Activated naive CD4-positive, alpha-beta T cell treated with anti-CD3 and anti-CD28 coated beads for 36 hours (primary cell): ENCODE measurements around the gene CEBPG. TPM values are rescaled to one million over a fixed set of nuclear protein-coding genes. Genes with fewer than 3 reads are reported as not detected.

Experiments used
- CTCF ChIA-PET: fragments of 350-600 bp; sonication (Branson Sonifier 250); formaldehyde crosslinking; loops from one replicate; lab custom pipeline; 2021; ENCODE audit warnings: antibody characterized with exemption; lab: Charles Lee
- DNase-seq: peaks from one replicate; pipeline ENCODE4 v3.0.0-alpha.2; 2020
- H3K27ac Mint-ChIP-seq: one replicate; pipeline ENCODE4 v1.8.0; 2021; ENCODE audit warnings: mild to moderate bottlenecking, mixed read lengths
- H3K27me3 Mint-ChIP-seq: one replicate; pipeline ENCODE4 v1.8.0; 2021; ENCODE audit warnings: low read depth, mixed read lengths
- H3K36me3 Mint-ChIP-seq: one replicate; pipeline ENCODE4 v1.8.0; 2021; ENCODE audit warnings: low read depth, mixed read lengths
- H3K4me1 Mint-ChIP-seq: one replicate; pipeline ENCODE4 v1.8.0; 2021; ENCODE audit warnings: low read depth, mixed read lengths
- H3K4me3 Mint-ChIP-seq: one replicate; pipeline ENCODE4 v1.8.0; 2021; ENCODE audit warnings: mild to moderate bottlenecking, moderate library complexity, mixed read lengths
- H3K9me3 Mint-ChIP-seq: one replicate; pipeline ENCODE4 v1.8.0; 2021; ENCODE audit warnings: mixed read lengths
- intact Hi-C: fragments of 100-400 bp; cut with micrococcal nuclease; formaldehyde crosslinking; loops from one replicate; pipeline ENCODE4 v1.15.1; 2023
- total RNA-seq, 2 experiments: library from RNA; stranded (reverse); gene quantifications; one replicate each; pipeline ENCODE4 v1.2.3, GENCODE V29; 2021

Gene CEBPG
- total RNA-seq, 2 experiments from 2014 or later = 37.3 to 38.7 TPM

GRCh38 chr19:33408116-33408515 lies 34.6 kb downstream of the CEBPG start:
- Mint-ChIP-seq H3K27me3 (no peaks in the 10 kb centered on the region), H3K27ac (no peak overlapping the region), H3K4me3 (no peak overlapping the region), H3K36me3 (no peaks in the 10 kb centered on the region), H3K9me3 (no peaks in the 10 kb centered on the region), H3K4me1 (no peaks in the 10 kb centered on the region)
- intact Hi-C loops = loop anchor here (5.0 kb wide), 3 partner anchors 106 to 281 kb away; partner anchors contain the start of gene CEBPA
- no peak for DNase-seq
- CTCF ChIA-PET = interaction anchor here (0.5 to 4.6 kb wide), 4 partner anchors 15 to 264 kb away, joined by 3 to 27 read pairs (median 4); no protein-coding TSS in a partner anchor

- H3K36me3 Mint-ChIP-seq = no peaks in the 10 kb centered on the region
- no peak overlapping the region for H3K27ac Mint-ChIP-seq
- no peaks in the 10 kb centered on the region for H3K9me3 Mint-ChIP-seq
- intact Hi-C loops = loop anchor here (5.0 kb wide), 3 partner anchors 106 to 281 kb away; partner anchors contain the start of gene CEBPA
- no peak overlapping the region for H3K4me3 Mint-ChIP-seq
- DNase-seq = no peak
- CTCF ChIA-PET = interaction anchor here (0.5 to 4.6 kb wide), 6 partner anchors 14 to 1590 kb away, joined by 3 to 27 read pairs (median 4); no protein-coding TSS in a partner anchor
- H3K27me3 Mint-ChIP-seq = no peaks in the 10 kb centered on the region
- H3K4me1 Mint-ChIP-seq = no peaks in the 10 kb centered on the region
These were observed 35.3 kb downstream of the CEBPG start for GRCh38 chr19:33408538-33409434.

GRCh38 chr19:33409906-33410685 lies 36.6 kb downstream of the CEBPG start:
- H3K36me3 Mint-ChIP-seq = no peaks in the 10 kb centered on the region
- CTCF ChIA-PET = interaction anchor here (0.6 to 1.3 kb wide), 3 partner anchors 166 to 182 kb away, joined by 3 to 4 read pairs (median 3); no protein-coding TSS in a partner anchor
- H3K4me1 Mint-ChIP-seq = no peaks in the 10 kb centered on the region
- no peak overlapping the region for H3K27ac Mint-ChIP-seq
- DNase-seq = no peak
- H3K4me3 Mint-ChIP-seq = no peak overlapping the region
- no peaks in the 10 kb centered on the region for H3K27me3 Mint-ChIP-seq
- no peaks in the 10 kb centered on the region for H3K9me3 Mint-ChIP-seq
- intact Hi-C loops = loop anchor here (5.0 kb wide), 3 partner anchors 108 to 283 kb away; partner anchors contain the start of gene CEBPA

- H3K27ac Mint-ChIP-seq = no peak overlapping the region
- CTCF ChIA-PET = interaction anchor here (1.2 kb wide), 1 partner anchor 175 kb away, joined by 3 read pairs; no protein-coding TSS in a partner anchor
- H3K27me3 Mint-ChIP-seq = no peaks in the 10 kb centered on the region
- intact Hi-C loops = no loop called here
- H3K4me1 Mint-ChIP-seq = no peaks in the 10 kb centered on the region
- no peaks in the 10 kb centered on the region for H3K36me3 Mint-ChIP-seq
- H3K4me3 Mint-ChIP-seq = no peak overlapping the region
- DNase-seq = no peak
- H3K9me3 Mint-ChIP-seq = no peaks in the 10 kb centered on the region
These were observed 37.4 kb downstream of the CEBPG start for GRCh38 chr19:33410915-33411401.

GRCh38 chr19:33411621-33412180 lies 38.2 kb downstream of the CEBPG start:
- H3K4me3 Mint-ChIP-seq = no peak overlapping the region
- H3K27me3 Mint-ChIP-seq = no peaks in the 10 kb centered on the region
- no peaks in the 10 kb centered on the region for H3K36me3 Mint-ChIP-seq
- no peak for DNase-seq
- intact Hi-C loops = no loop called here
- H3K4me1 Mint-ChIP-seq = peaks cover 4% of the 10 kb centered on the region
- H3K9me3 Mint-ChIP-seq = no peaks in the 10 kb centered on the region
- no peak overlapping the region for H3K27ac Mint-ChIP-seq
- CTCF ChIA-PET = no interaction called here

GRCh38 chr19:33412601-33413425 lies 39.3 kb downstream of the CEBPG start:
- H3K9me3 Mint-ChIP-seq = no peaks in the 10 kb centered on the region
- intact Hi-C loops = no loop called here
- no peak overlapping the region for H3K27ac Mint-ChIP-seq
- no peaks in the 10 kb centered on the region for H3K36me3 Mint-ChIP-seq
- no peak for DNase-seq
- peaks cover 4% of the 10 kb centered on the region for H3K4me1 Mint-ChIP-seq
- no peaks in the 10 kb centered on the region for H3K27me3 Mint-ChIP-seq
- CTCF ChIA-PET = interaction anchor here (1.0 kb wide), 1 partner anchor 358 kb away, joined by 3 read pairs; no protein-coding TSS in a partner anchor
- H3K4me3 Mint-ChIP-seq = no peak overlapping the region

- no peaks in the 10 kb centered on the region for H3K27me3 Mint-ChIP-seq
- H3K27ac Mint-ChIP-seq = no peak overlapping the region
- intact Hi-C loops = no loop called here
- no peak for DNase-seq
- H3K4me1 Mint-ChIP-seq = peaks cover 4% of the 10 kb centered on the region
- no peaks in the 10 kb centered on the region for H3K9me3 Mint-ChIP-seq
- CTCF ChIA-PET = interaction anchor here (1.0 to 1.3 kb wide), 3 partner anchors 11 to 358 kb away, joined by 3 to 5 read pairs (median 4); no protein-coding TSS in a partner anchor
- H3K4me3 Mint-ChIP-seq = no peak overlapping the region
- no peaks in the 10 kb centered on the region for H3K36me3 Mint-ChIP-seq
These were observed 39.9 kb downstream of the CEBPG start for GRCh38 chr19:33413426-33413725.

- no peak for DNase-seq
- intact Hi-C loops = no loop called here
- no peaks in the 10 kb centered on the region for H3K36me3 Mint-ChIP-seq
- no peaks in the 10 kb centered on the region for H3K9me3 Mint-ChIP-seq
- H3K27ac Mint-ChIP-seq = no peak overlapping the region
- H3K4me3 Mint-ChIP-seq = no peak overlapping the region
- CTCF ChIA-PET = interaction anchor here (0.6 to 1.3 kb wide), 4 partner anchors 10 to 390 kb away, joined by 3 to 5 read pairs (median 4); no protein-coding TSS in a partner anchor
- no peaks in the 10 kb centered on the region for H3K27me3 Mint-ChIP-seq
- H3K4me1 Mint-ChIP-seq = peaks cover 4% of the 10 kb centered on the region
These were observed 40.6 kb downstream of the CEBPG start for GRCh38 chr19:33413868-33414666.

- no peaks in the 10 kb centered on the region for H3K9me3 Mint-ChIP-seq
- H3K27me3 Mint-ChIP-seq = no peaks in the 10 kb centered on the region
- H3K4me3 Mint-ChIP-seq = no peak overlapping the region
- no peaks in the 10 kb centered on the region for H3K36me3 Mint-ChIP-seq
- peaks cover 4% of the 10 kb centered on the region for H3K4me1 Mint-ChIP-seq
- CTCF ChIA-PET = interaction anchor here (0.6 to 1.9 kb wide), 7 partner anchors 9 to 389 kb away, joined by 3 to 18 read pairs (median 4); no protein-coding TSS in a partner anchor
- H3K27ac Mint-ChIP-seq = no peak overlapping the region
- DNase-seq = no peak
- intact Hi-C loops = no loop called here
These were observed 41.4 kb downstream of the CEBPG start for GRCh38 chr19:33414667-33415605.
